ENCODE measurements around the gene CUEDC2. TPM values are rescaled to one million over a fixed set of nuclear protein-coding genes. Genes with fewer than 3 reads are reported as not detected.

The CUEDC2 gene
- total RNA-seq, 1 donor from 2014 or later: 44.8 TPM

GRCh38 chr10:102397222-102398171, 34.9 kb downstream of the CUEDC2 start:
- H3K27ac ChIP-seq: no peak overlapping the region
- intact Hi-C loops (cut with DNase I): no loop called here
- peak overlapping the region; percentile 87 for H3K4me3 ChIP-seq

GRCh38 chr10:102396730-102397151, 35.6 kb downstream of the CUEDC2 start:
- H3K27ac ChIP-seq: peak overlapping the region; percentile 98
- no peak for ATAC-seq
- intact Hi-C loops (cut with DNase I): no loop called here

More at GRCh38 chr10:102397222-102398171, 34.9 kb downstream of the CUEDC2 start:
- peaks cover 28% of the 10 kb centered on the region for H3K36me3 ChIP-seq
- H3K4me1 ChIP-seq: peaks cover 33% of the 10 kb centered on the region
- ATAC-seq: no peak
- TF ChIP-seq CTCF (IDR thresholded peaks at IDR 0.05): no peak
- H3K27me3 ChIP-seq: no peaks in the 10 kb centered on the region
- H3K9me3 ChIP-seq: no peaks in the 10 kb centered on the region
- DNase-seq: no peak

GRCh38 chr10:102396317-102396650, 36.1 kb downstream of the CUEDC2 start:
- Histone ChIP-seq H3K36me3 (peaks cover 18% of the 10 kb centered on the region), H3K4me1 (peaks cover 33% of the 10 kb centered on the region), H3K4me3 (peak overlapping the region; percentile 87), H3K27me3 (no peaks in the 10 kb centered on the region), H3K9me3 (no peaks in the 10 kb centered on the region), H3K27ac (peak overlapping the region; percentile 98)
- ATAC-seq (no peak), DNase-seq (no peak)
- intact Hi-C loops (cut with DNase I): no loop called here
- no peak for TF ChIP-seq CTCF (IDR thresholded peaks at IDR 0.05)

More at GRCh38 chr10:102396730-102397151, 35.6 kb downstream of the CUEDC2 start:
- no peak for TF ChIP-seq CTCF (IDR thresholded peaks at IDR 0.05)
- Histone ChIP-seq H3K36me3 (peaks cover 23% of the 10 kb centered on the region), H3K27me3 (no peaks in the 10 kb centered on the region), H3K9me3 (no peaks in the 10 kb centered on the region), H3K4me3 (peak overlapping the region; percentile 87), H3K4me1 (peaks cover 33% of the 10 kb centered on the region)
- peak; percentile 59 for DNase-seq

GRCh38 chr10:102395400-102396316, 36.7 kb downstream of the CUEDC2 start, which contains the start of gene NFKB2:
TSS of gene NFKB2 (plus strand) at chr10:102395705. CDS start at chr10:102395960, 255 bp downstream.
- intact Hi-C loops (cut with DNase I): no loop called here
- peak within 1 kb of the TSS; percentile 98 for H3K27ac ChIP-seq
- H3K27me3 ChIP-seq: no peaks in the 10 kb centered on the region
- no peak for TF ChIP-seq CTCF (IDR thresholded peaks at IDR 0.05)
- H3K36me3 ChIP-seq: peaks cover 13% of the 10 kb centered on the region
- H3K4me1 ChIP-seq: peaks cover 36% of the 10 kb centered on the region
- peak; percentile 72 for ATAC-seq
- no peaks in the 10 kb centered on the region for H3K9me3 ChIP-seq
- peak within 1 kb of the TSS; percentile 87 for H3K4me3 ChIP-seq
- DNase-seq: peak; percentile 93

GRCh38 chr10:102394801-102395399, 37.5 kb downstream of the CUEDC2 start:
- Histone ChIP-seq H3K4me1 (peaks cover 34% of the 10 kb centered on the region), H3K27ac (peak overlapping the region; percentile 98), H3K27me3 (no peaks in the 10 kb centered on the region), H3K4me3 (peak overlapping the region; percentile 87), H3K36me3 (peaks cover 13% of the 10 kb centered on the region), H3K9me3 (no peaks in the 10 kb centered on the region)
- intact Hi-C loops (cut with DNase I): no loop called here
- no peak for TF ChIP-seq CTCF (IDR thresholded peaks at IDR 0.05)
- DNase-seq (peak; percentile 65), ATAC-seq (no peak)

All from upper lobe of right lung (tissue), 1 donor.